ENCODE measurements around the gene RPL28.

Gene RPL28

DNA sequence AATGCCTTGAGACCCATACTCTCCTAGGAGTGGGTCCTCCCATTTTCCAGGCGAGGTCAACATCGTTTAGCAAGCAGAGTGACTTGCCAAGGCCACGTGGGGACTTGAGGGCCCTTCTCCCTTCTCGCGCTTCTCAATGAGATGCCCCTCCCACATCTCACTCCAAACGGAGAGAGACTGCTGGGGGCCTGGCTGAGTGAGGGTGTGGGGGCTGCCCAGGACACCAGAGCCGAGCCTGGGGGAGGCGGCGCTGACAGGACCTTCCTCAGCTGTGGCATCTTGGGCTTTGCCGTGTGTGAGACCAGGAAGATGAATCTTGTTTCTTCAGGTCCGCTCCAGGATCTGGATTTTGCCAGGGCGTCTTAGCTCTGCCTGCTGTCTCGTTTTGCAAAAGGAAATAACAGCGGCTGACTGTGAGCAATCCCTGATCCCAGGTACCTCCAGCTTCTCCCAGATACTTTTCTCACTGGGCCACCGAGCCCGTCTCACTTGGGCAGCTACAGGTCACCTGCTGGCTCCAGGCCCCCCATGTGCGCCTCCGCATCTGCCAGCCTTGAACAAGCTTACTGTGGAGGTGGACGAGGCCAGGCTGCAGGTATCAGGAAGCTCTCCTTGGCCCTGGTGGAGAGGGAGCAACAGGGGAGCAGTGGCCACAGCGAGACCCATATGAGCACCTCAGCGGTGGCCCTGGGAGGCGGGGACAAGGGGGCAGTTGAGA is 37.3 kb upstream of the RPL28 start:
- DNase-seq (ENCODE audit: insufficient read length, low spot score): no peak
- TF ChIP-seq, protein P1, sequence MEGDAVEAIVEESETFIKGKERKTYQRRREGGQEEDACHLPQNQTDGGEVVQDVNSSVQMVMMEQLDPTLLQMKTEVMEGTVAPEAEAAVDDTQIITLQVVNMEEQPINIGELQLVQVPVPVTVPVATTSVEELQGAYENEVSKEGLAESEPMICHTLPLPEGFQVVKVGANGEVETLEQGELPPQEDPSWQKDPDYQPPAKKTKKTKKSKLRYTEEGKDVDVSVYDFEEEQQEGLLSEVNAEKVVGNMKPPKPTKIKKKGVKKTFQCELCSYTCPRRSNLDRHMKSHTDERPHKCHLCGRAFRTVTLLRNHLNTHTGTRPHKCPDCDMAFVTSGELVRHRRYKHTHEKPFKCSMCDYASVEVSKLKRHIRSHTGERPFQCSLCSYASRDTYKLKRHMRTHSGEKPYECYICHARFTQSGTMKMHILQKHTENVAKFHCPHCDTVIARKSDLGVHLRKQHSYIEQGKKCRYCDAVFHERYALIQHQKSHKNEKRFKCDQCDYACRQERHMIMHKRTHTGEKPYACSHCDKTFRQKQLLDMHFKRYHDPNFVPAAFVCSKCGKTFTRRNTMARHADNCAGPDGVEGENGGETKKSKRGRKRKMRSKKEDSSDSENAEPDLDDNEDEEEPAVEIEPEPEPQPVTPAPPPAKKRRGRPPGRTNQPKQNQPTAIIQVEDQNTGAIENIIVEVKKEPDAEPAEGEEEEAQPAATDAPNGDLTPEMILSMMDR (IDR thresholded peaks at IDR 0.05; ENCODE audit: insufficient read depth, missing control alignments): no peak
- no peak for FAIRE-seq

DNA sequence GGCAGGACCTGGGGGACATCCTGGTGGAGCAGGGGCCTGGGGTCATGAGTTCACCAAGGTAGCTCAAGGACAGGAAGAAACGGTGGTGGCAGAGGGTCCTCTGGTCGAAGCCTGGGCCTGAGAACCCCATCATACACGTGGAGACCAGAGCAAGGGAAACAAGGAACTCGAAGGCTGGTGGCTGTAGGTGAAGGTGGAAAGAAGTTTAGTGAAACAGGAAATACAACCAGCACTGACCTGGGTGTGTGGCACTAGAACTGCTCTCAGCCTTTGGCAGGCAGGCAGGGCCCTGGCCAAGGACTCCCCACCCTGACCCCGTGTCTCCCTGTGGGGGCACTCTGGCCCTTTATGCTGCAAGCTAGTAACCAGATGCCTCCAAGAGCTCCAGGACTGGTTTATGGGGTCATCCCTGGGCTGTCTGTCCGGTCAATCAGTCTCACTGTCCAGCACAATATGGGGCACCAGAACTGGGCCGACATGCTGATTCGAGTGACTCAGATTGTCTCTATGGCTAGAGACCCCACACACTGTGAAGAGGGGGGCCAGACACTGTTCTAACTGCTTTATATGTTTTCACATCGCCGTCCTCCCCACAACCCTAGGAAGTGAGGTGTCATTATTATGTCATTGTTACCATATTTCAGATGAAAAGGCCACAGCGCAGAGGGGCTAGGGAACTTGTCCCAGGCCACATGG is 35.0 kb upstream of the RPL28 start:
- TF ChIP-seq, protein P1 (IDR thresholded peaks at IDR 0.05; ENCODE audit: insufficient read depth, missing control alignments): no peak
- FAIRE-seq (no peak), DNase-seq (ENCODE audit: insufficient read length, low spot score) (no peak)

DNA sequence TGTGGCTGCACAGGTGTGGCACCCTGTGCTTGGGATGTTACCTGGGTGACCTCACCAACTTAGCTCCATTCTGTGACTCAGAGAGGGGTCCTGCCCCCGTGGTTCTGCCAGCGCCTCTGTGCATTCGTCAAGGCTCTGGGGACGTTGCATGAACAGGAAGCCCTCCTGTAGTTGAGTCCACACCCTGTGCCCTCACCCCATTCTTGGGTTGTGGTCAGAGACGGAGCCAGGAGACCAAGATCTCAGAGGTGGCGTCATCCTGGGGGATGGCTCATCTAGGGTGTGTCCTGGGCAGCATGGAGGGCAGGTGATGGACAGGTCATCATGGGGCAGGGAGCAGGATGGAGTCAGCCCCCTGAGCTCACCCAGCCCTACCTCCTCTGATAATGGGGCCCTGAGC is 33.7 kb upstream of the RPL28 start:
- no peak for FAIRE-seq
- no peak for DNase-seq (ENCODE audit: insufficient read length, low spot score)
- TF ChIP-seq, protein P1 (IDR thresholded peaks at IDR 0.05; ENCODE audit: insufficient read depth, missing control alignments): no peak

DNA sequence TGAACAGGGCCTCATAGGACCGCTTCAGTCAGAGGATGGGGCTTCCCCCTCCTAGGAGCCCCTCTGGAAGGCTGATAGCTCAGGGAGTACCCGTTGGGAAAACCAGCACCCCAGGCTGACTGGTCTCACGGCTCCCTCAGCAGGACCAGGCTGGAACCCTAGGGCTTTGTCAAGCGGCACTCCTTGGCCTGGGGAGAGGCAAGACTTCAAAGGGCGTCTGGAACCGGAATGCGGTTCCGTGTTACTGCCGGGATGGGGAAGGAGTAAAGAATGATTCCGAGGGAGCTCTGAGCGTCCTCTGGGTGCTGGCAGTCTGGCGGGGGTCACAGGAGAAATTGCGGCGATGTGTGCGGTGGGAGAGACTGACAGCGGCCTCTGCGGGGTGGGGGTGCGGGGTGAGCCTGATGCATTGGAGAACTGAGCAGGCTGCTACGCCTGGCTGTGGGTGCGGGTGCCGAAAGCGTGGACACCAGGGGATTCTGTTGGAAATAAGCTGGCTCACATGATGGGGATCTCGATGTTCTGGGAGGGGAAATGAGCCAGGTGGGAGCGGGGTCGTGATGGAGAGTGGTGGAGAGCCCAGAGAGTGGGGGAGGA is 33.1 kb upstream of the RPL28 start:
- TF ChIP-seq, protein P1 (IDR thresholded peaks at IDR 0.05; ENCODE audit: insufficient read depth, missing control alignments): no peak
- DNase-seq (ENCODE audit: insufficient read length, low spot score): no peak
- no peak for FAIRE-seq

DNA sequence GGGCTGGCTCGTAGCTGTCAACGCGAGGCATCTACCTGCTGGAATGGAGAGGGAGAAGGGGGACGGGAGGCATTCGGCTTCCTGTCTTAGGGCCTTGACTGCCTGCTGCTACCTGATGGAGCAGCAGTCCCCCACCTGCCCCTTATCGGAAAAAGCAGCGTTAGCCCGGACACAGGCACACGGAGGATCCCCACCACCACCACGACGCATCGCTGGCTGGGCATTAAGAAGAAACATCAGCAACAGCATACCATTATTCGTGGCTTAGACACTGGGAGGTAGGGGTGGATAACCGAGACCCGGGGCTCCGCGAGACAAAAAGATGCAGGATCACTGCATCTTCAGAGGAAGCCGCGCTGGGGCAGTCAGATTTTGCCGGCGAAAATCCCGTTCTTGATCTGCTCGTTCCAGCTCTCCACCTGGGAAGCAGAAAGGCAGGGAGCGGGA is 32.4 kb upstream of the RPL28 start:
- TF ChIP-seq, protein P1 (IDR thresholded peaks at IDR 0.05; ENCODE audit: insufficient read depth, missing control alignments): no peak
- no peak for FAIRE-seq
- DNase-seq (ENCODE audit: insufficient read length, low spot score): no peak

DNA sequence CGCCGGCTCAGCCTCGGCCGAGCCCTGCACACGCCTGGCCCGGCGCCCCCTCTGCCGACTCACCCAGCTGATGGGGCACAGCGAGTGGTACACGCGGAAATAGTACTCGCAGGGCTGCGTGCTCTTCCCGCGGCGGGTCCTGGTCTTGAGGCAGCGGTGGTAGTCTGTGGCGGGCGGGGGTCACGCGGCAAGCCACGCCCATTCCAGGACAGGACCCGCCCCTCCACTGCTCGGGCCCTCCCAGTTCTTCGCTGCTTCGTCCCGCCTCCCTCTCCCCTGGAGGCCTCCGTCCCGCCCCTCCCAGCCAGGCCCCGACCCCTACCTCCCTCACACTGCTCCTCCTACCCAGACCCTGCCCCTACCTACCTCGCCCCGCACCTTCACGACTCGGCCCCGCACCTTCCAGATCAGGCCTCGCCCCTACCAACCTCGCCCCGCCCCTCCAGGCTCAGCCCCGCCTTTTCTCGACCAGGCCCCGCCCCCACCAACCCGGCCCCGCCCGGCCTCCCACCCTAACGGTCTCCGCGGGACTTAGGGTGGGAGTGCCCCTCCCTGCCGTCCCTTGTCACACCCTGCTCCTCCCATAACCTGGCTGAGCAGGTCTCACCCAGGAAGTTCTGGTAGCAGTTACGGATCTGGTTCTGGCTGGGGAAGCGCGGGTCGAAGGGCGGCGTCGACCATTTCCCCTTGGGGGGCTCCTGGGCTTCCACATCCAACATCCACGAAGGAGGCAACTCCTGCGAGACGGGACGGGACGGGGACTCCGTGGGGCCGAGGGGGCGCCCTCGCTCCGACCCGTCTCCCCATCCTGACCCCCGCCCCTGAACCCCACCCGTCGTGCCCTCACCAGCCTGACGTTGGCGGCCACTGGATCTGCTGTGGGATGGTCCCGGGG is 31.7 kb upstream of the RPL28 start:
- peak; percentile 95 for DNase-seq (ENCODE audit: insufficient read length, low spot score)
- no peak for FAIRE-seq
- TF ChIP-seq, protein P1 (IDR thresholded peaks at IDR 0.05; ENCODE audit: insufficient read depth, missing control alignments): no peak
